ENCODE results near the gene PITPNC1.

PITPNC1 gene

GRCh38 chr17:67435786-67436185 is 58.7 kb downstream of the PITPNC1 start:
- no peak overlapping the region for H3K4me3 ChIP-seq (ENCODE audit: low read depth, low read length)
- no peak for TF ChIP-seq CTCF (IDR thresholded peaks at IDR 0.05; ENCODE audit: low read depth, low read length)

DNA sequence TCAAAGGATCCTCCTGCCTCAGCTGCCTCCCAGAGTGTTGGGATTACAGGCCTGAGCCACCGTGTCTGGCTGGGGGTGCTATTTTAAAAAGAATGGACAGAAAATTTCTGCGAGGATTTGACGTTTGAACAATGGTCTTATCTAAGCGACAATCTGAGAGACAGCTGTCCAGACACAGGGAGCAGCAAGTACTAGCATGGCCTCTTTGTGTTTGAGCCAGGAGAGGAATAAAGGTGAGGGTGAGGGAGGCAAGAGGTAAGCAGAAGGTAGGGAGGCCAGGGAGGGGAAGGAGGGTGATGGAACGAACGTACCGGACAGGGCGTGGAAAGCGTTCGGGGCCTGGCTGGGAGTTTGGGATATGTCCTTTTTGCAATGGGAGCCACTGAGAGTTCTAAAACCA is 59.2 kb downstream of the PITPNC1 start:
- no peak for TF ChIP-seq CTCF (IDR thresholded peaks at IDR 0.05; ENCODE audit: low read depth, low read length)
- H3K4me3 ChIP-seq (ENCODE audit: low read depth, low read length), result no peak overlapping the region

DNA sequence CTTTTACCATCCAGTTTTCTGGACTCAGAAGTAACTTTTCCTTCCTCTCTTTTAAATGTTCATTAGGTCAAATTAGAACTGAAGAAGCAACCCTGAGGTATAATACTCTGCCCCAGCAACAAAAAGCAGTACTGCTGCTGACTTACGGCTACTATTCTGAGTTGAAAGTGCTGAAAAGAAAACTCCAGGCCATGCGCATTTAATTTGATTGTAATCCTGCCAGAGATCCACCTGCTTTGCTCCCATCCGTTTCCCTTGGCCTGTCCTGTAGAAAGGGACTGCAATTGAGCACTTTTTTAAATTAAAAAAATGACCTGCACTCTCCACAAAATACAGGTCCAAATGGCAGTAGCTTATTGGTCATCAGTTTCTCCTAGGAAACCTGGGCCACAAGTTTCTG is 61.6 kb downstream of the PITPNC1 start:
- no peak for TF ChIP-seq CTCF (IDR thresholded peaks at IDR 0.05; ENCODE audit: low read depth, low read length)
- no peak overlapping the region for H3K4me3 ChIP-seq (ENCODE audit: low read depth, low read length)

DNA sequence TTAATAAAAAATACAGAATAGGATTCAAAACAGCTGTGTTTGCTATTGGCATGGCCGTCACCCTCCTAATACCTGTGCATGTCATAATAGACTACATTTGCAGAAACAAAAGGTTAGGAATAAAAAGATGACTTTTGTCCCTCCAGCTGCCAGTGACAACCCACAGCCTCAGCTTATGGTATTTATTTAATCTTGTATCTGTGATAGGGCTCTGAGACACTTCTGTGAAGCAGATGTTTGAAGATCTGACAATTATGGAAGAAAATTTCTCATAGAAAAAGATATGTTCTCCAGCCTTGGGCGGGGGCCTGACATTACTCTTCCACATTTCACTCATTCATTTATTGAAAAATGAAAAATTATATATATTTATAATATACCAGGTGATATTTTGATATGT is 62.2 kb downstream of the PITPNC1 start:
- TF ChIP-seq CTCF (IDR thresholded peaks at IDR 0.05; ENCODE audit: low read depth, low read length), result no peak

DNA sequence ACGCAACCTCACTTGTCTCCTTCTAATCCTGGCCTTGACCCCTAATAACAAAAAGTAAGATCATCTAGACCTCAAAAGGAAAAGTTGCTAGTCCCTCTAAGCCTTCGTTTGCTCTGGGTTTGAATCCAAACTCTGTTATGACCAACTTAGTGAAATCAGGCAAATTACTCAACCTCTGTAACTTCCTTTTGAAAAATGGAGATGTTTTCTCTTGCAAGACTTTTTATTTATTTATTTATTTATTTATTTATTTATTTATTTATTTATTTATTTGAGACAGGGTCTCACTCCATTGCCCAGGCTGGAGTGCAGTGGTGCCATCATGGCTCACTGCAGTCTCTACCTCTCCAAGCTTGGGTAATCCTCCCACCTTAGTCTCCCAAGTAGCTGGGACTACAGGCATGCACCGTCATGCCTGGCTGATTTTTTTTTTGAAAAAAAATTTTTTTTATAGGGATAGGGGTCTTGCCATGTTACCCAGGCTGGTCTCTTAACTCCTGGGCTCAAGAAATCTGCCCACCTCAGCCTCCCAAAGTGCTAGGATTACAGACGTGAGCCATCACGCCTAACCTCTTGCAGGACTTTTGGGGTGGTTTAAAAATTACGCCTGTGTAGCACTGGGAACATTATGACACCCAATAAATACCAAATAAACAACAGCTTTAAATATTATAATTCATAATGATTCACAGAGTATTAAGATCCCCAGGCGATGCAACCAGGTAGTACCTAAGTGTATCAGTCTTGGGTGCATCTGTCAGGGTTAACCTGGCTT is 63.4 kb downstream of the PITPNC1 start:
- no peak for TF ChIP-seq CTCF (IDR thresholded peaks at IDR 0.05; ENCODE audit: low read depth, low read length)
- peak overlapping the region; percentile 10 for H3K4me3 ChIP-seq (ENCODE audit: low read depth, low read length)

More for the DNA sequence above, 62.2 kb downstream of the PITPNC1 start:
- H3K4me3 ChIP-seq (ENCODE audit: low read depth, low read length), result no peak overlapping the region

DNA sequence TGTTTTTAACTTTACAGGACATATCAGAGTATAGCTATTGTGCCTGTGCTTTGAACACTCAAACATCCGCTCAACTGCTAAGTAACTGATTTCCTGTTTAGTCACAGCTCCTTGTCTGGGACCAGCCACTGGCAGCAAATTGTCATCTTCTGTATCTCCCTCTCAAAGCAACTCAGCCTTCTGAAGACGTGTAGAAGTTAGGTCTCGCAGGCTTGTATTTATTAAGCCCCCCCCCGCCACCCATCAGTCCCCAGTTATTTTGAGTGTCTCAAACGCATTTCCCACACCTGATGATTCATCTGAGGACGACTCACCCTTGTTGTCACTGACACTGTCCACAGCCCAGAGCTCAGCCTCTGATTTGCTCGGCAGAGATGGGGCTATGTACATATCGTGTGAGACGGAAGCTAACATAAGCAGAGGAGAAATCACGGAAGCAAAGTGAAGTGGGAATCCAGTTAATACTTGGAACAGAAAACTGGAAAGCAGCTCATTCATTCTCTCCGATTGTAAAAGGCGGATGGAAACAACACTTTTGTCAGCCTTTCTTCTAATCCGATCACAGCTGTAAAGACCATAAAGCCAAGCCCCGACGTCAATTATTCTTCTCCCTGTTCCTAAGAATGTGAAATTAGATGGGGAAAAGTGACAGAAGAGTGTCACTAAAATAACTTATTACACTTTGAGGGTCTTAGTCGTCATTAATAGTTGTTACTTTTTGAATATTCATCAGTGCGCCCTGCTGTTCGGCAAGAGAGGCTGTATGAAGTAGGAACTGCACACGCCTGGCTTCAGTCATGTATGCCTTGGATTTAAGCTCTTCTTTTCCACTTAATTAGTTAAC is 64.2 kb downstream of the PITPNC1 start:
- no peak for TF ChIP-seq CTCF (IDR thresholded peaks at IDR 0.05; ENCODE audit: low read depth, low read length)
- H3K4me3 ChIP-seq (ENCODE audit: low read depth, low read length), result peak overlapping the region; percentile 10

GRCh38 chr17:67441896-67442219 is 64.8 kb downstream of the PITPNC1 start:
- no peak overlapping the region for H3K4me3 ChIP-seq (ENCODE audit: low read depth, low read length)
- no peak for TF ChIP-seq CTCF (IDR thresholded peaks at IDR 0.05; ENCODE audit: low read depth, low read length)

All from WI38 (cell line).